HG02759 (cell line): ENCODE results near the gene CPXM2.

Experiments used
- ATAC-seq: cut with Tn5 transposase; IDR thresholded peaks from one replicate; pipeline ENCODE4 v1.9.1; 2021; ENCODE audit warnings: mild to moderate bottlenecking, moderate library complexity; ENCODE audit not compliant: unreplicated experiment

Gene CPXM2

GRCh38 chr10:123704076-123704475, 187.5 kb downstream of the CPXM2 start:
- ATAC-seq, result no peak

- no peak for ATAC-seq
Observed at GRCh38 chr10:123703195-123703790, 188.3 kb downstream of the CPXM2 start.
